K562 (cell line): ENCODE data around the gene IGSF21. TPM values are rescaled to one million over a fixed set of nuclear protein-coding genes. Genes with fewer than 3 reads are reported as not detected.
A peak's percentile ranks its signal among the peaks of the same experiment; 100 is the strongest.

Experiments
- BRD4 ChIP-seq: fragments of 200-600 bp; sonication (generic); IDR thresholded peaks from 2 replicates; pipeline ENCODE4 v1.6.1; 2017; ENCODE audit warnings: inconsistent platforms
- CXXC5 ChIP-seq: fragments of 250-450 bp; sonication (Bioruptor Pico); IDR thresholded peaks from 2 replicates; pipeline ENCODE4 v1.8.0; 2022; ENCODE audit warnings: inconsistent platforms, mild to moderate bottlenecking, moderate library complexity
- DDX20 ChIP-seq: fragments of 450-650 bp; IDR thresholded peaks from 2 replicates; pipeline ENCODE4 v1.6.1; 2016; ENCODE audit warnings: missing genetic modification characterization, low read depth, mild to moderate bottlenecking, missing compliant biosample characterization, moderate library complexity
- DNMT1 ChIP-seq: fragments of 450-650 bp; IDR thresholded peaks from 2 replicates; pipeline ENCODE4 v1.6.1; 2016; ENCODE audit warnings: antibody characterized with exemption, mild to moderate bottlenecking
- NRF1 ChIP-seq, 2 experiments: fragments of 450-650 bp; IDR thresholded peaks in 1 of 2; conservative IDR thresholded peaks in 1 of 2; 2 replicates each; pipeline ENCODE4 v1.6.1; 2014; ENCODE audit warnings: mild to moderate bottlenecking in 2 of 2
- RBBP5 ChIP-seq: fragments of 200-600 bp; sonication (generic); IDR thresholded peaks from 2 replicates; pipeline ENCODE4 v1.6.1; 2012; ENCODE audit warnings: borderline replicate concordance, mild to moderate bottlenecking, low read length, control low read depth, inconsistent platforms; ENCODE audit not compliant: insufficient read depth, poor library complexity, severe bottlenecking
- SAP30 ChIP-seq: fragments of 200-600 bp; sonication (generic); IDR thresholded peaks from 2 replicates; pipeline ENCODE4 v1.6.1; 2012; ENCODE audit warnings: borderline replicate concordance, low read depth, mild to moderate bottlenecking, moderate library complexity, low read length, control low read depth, inconsistent platforms; ENCODE audit not compliant: insufficient read depth, poor library complexity, severe bottlenecking
- TAF7 ChIP-seq: fragments of 450-650 bp; IDR thresholded peaks from 2 replicates; pipeline ENCODE4 v1.6.1; 2016; ENCODE audit warnings: missing genetic modification characterization, missing compliant biosample characterization
- ZFX ChIP-seq: sonication (generic); formaldehyde crosslinking; IDR thresholded peaks from 2 replicates; pipeline ENCODE4 v1.8.0; 2022; ENCODE audit warnings: mild to moderate bottlenecking, missing genetic modification reagents, moderate library complexity
- ZNF146 ChIP-seq: IDR thresholded peaks from one replicate; pipeline ENCODE4 v1.6.1; 2018; ENCODE audit warnings: missing compliant biosample characterization; ENCODE audit not compliant: unreplicated experiment
- polyA plus RNA-seq, 8 experiments: library from polyadenylated mRNA; depleted of rRNA in 4 of 8; stranded (reverse) in 5 of 8; unstranded in 3 of 8; fragments of >200 nt; fragmentation: Nextera tagmentation in 2 of 8; fragmentation: Illumina TruSeq in 1 of 8; extraction: Ambion mirVana in 2 of 8; extraction: Trizol in 1 of 8; gene quantifications; 2 replicates each; pipeline versions ENCODE4 v1.2.1 to v1.2.3, GENCODE V29; 2011 to 2014; ENCODE audit warnings: inconsistent platforms in 1 of 8, missing spikeins in 1 of 8
- total RNA-seq, 7 experiments: library from RNA; depleted of rRNA in 6 of 7; stranded (reverse); fragments of >200 nt in 6 of 7; fragmentation: Illumina TruSeq in 2 of 7; extraction: Trizol in 2 of 7; gene quantifications; 2 replicates each; pipeline versions ENCODE4 v1.2.1 to v1.2.3, GENCODE V29; 2011 to 2021; ENCODE audit warnings: low replicate concordance in 1 of 7
- TF ChIP-seq, protein P1 (sequence below): fragments of 250-450 bp; sonication (Bioruptor Pico); IDR thresholded peaks from 2 replicates; pipeline ENCODE4 v1.4.0; 2020; ENCODE audit warnings: mild to moderate bottlenecking, moderate library complexity
- TF ChIP-seq, protein P2 (sequence below): fragments of 450-650 bp; formaldehyde crosslinking; IDR thresholded peaks from 2 replicates; pipeline ENCODE4 v1.4.0; 2022; ENCODE audit warnings: mild to moderate bottlenecking, moderate library complexity
- TF ChIP-seq, protein P3 (sequence below): fragments of 450-650 bp; IDR thresholded peaks from 2 replicates; pipeline ENCODE4 v1.6.1; 2017; ENCODE audit warnings: antibody characterized with exemption, mild to moderate bottlenecking
- TF ChIP-seq, protein P4 (sequence below): fragments of 450-650 bp; IDR thresholded peaks from one replicate; pipeline ENCODE4 v1.6.1; 2018; ENCODE audit warnings: mild to moderate bottlenecking, moderate library complexity; ENCODE audit not compliant: partially characterized antibody

The IGSF21 gene
- total and polyA plus RNA-seq, 9 of the 15 experiments (the other 6 are each of a cell fraction or from before 2014, with no cell fraction given) = not detected

DNA sequence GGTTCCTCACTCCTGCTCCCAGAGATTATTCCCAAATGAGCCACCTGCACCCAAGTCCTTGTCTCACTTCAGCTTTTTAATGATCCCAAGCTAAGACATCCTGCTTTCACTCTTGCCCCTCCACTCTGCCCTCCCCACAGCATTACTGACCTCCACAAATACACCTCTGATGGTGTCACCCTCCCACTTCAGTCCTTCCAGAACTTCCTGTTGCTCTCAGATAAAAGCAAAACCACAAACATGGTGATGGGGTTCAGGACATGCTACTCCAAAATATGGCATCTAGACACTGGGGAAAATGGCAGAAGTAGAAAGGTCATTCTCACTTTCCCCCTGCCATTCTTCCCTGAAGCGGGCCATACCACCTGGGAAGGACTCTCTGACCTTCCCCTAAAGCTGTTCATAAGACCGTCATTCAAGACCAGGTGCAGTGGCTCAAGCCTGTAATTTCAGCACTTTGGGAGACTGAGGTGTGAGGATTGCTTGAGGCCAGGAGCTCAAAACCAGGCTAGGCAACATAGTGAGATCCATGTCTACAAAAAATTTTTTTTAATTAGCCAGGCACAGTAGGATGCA lies 307.4 kb downstream of the IGSF21 start (continued):
- TF ChIP-seq SAP30 (no peak), NRF1 (conservative IDR thresholded peaks at IDR 0.05 in 1 of 2, IDR thresholded peaks at IDR 0.05 in 1 of 2) (no peak), TAF7 (no peak), ZFX (no peak), ZNF146 (no peak), BRD4 (no peak), DDX20 (tag) (no peak), RBBP5 (no peak), DNMT1 (no peak), CXXC5 (CRISPR knock-in tag) (no peak; the same call in 1 of the 2 replicates)
- TF ChIP-seq, protein P1, sequence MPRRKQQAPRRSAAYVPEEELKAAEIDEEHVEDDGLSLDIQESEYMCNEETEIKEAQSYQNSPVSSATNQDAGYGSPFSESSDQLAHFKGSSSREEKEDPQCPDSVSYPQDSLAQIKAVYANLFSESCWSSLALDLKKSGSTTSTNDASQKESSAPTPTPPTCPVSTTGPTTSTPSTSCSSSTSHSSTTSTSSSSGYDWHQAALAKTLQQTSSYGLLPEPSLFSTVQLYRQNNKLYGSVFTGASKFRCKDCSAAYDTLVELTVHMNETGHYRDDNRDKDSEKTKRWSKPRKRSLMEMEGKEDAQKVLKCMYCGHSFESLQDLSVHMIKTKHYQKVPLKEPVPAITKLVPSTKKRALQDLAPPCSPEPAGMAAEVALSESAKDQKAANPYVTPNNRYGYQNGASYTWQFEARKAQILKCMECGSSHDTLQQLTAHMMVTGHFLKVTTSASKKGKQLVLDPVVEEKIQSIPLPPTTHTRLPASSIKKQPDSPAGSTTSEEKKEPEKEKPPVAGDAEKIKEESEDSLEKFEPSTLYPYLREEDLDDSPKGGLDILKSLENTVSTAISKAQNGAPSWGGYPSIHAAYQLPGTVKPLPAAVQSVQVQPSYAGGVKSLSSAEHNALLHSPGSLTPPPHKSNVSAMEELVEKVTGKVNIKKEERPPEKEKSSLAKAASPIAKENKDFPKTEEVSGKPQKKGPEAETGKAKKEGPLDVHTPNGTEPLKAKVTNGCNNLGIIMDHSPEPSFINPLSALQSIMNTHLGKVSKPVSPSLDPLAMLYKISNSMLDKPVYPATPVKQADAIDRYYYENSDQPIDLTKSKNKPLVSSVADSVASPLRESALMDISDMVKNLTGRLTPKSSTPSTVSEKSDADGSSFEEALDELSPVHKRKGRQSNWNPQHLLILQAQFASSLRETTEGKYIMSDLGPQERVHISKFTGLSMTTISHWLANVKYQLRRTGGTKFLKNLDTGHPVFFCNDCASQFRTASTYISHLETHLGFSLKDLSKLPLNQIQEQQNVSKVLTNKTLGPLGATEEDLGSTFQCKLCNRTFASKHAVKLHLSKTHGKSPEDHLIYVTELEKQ (CRISPR knock-in tag) = no peak
- TF ChIP-seq, protein P2, sequence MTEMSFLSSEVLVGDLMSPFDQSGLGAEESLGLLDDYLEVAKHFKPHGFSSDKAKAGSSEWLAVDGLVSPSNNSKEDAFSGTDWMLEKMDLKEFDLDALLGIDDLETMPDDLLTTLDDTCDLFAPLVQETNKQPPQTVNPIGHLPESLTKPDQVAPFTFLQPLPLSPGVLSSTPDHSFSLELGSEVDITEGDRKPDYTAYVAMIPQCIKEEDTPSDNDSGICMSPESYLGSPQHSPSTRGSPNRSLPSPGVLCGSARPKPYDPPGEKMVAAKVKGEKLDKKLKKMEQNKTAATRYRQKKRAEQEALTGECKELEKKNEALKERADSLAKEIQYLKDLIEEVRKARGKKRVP (CRISPR knock-in tag) = no peak
- TF ChIP-seq, protein P3, sequence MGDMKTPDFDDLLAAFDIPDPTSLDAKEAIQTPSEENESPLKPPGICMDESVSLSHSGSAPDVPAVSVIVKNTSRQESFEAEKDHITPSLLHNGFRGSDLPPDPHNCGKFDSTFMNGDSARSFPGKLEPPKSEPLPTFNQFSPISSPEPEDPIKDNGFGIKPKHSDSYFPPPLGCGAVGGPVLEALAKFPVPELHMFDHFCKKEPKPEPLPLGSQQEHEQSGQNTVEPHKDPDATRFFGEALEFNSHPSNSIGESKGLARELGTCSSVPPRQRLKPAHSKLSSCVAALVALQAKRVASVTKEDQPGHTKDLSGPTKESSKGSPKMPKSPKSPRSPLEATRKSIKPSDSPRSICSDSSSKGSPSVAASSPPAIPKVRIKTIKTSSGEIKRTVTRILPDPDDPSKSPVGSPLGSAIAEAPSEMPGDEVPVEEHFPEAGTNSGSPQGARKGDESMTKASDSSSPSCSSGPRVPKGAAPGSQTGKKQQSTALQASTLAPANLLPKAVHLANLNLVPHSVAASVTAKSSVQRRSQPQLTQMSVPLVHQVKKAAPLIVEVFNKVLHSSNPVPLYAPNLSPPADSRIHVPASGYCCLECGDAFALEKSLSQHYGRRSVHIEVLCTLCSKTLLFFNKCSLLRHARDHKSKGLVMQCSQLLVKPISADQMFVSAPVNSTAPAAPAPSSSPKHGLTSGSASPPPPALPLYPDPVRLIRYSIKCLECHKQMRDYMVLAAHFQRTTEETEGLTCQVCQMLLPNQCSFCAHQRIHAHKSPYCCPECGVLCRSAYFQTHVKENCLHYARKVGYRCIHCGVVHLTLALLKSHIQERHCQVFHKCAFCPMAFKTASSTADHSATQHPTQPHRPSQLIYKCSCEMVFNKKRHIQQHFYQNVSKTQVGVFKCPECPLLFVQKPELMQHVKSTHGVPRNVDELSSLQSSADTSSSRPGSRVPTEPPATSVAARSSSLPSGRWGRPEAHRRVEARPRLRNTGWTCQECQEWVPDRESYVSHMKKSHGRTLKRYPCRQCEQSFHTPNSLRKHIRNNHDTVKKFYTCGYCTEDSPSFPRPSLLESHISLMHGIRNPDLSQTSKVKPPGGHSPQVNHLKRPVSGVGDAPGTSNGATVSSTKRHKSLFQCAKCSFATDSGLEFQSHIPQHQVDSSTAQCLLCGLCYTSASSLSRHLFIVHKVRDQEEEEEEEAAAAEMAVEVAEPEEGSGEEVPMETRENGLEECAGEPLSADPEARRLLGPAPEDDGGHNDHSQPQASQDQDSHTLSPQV = peak; percentile 36; the same call in 1 of the 2 replicates
- TF ChIP-seq, protein P4, sequence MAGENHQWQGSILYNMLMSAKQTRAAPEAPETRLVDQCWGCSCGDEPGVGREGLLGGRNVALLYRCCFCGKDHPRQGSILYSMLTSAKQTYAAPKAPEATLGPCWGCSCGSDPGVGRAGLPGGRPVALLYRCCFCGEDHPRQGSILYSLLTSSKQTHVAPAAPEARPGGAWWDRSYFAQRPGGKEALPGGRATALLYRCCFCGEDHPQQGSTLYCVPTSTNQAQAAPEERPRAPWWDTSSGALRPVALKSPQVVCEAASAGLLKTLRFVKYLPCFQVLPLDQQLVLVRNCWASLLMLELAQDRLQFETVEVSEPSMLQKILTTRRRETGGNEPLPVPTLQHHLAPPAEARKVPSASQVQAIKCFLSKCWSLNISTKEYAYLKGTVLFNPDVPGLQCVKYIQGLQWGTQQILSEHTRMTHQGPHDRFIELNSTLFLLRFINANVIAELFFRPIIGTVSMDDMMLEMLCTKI = no peak
